H1 (cell line): ENCODE data around the gene WDR76. TPM values are rescaled to one million over a fixed set of nuclear protein-coding genes. Genes with fewer than 3 reads are reported as not detected.

ENCODE experiments used
- microRNA counts: library from miRNA; unstranded; fragments of <30 nt; microRNA quantifications from one replicate; lab custom pipeline; 2015
- microRNA-seq, 2 experiments: library from miRNA; unstranded; fragments of <30 nt; microRNA quantifications; one replicate each; pipeline versions ENCODE4 to v1.2.0, GENCODE V29; 2016 to 2020; ENCODE audit warnings: borderline microRNAs expressed in 2 of 2, borderline number of aligned reads in 2 of 2, borderline replicate concordance in 1 of 2
- polyA plus RNA-seq, 7 experiments: library from polyadenylated mRNA; depleted of rRNA in 3 of 7; stranded (reverse) in 5 of 7; unstranded in 2 of 7; fragments of >200 nt in 5 of 7; fragments of 200-250 nt in 2 of 7; gene quantifications; 1 replicate in 5 of 7; 2 replicates in 1 of 7; 4 replicates in 1 of 7; pipeline versions ENCODE4 v1.2.1 to v1.2.3, GENCODE V29; 2011 to 2013; ENCODE audit warnings: missing spikeins in 2 of 7, mixed read lengths in 2 of 7
- small RNA-seq: library from polyadenylated mRNA; stranded (forward); fragments of <200 nt; extraction: miRNeasy Mini kit (QIAGEN cat#:217004); gene quantifications from one replicate; pipeline ENCODE3, GENCODE V24; 2013; ENCODE audit not compliant: insufficient read depth
- total RNA-seq: library from RNA; stranded (reverse); fragmentation: NEBNext Ultra II Directional; extraction: Animal tissue kit (Norgen Biotek cat#: 25700); gene quantifications from 2 replicates; pipeline ENCODE4 v1.2.1, GENCODE V29; 2021

The WDR76 gene
- total and polyA plus RNA-seq, 2 of the 8 experiments (the other 6 are each of a cell fraction or from before 2014, with no cell fraction given): 4.1 to 18.9 TPM

MicroRNAs encoded within 50 kb of the gene (microRNA counts, 767-probe panel; counts per million panel counts)
- 879 counts per million, percentile 95 among the panel's probes with 10 or more counts for microRNA hsa-miR-1282 (lab: Ali Mortazavi, UCI)

Small RNA genes lying within 50 kb of the gene (microRNA-seq; reads per million reads assigned to microRNA genes)
- 0 reads per million in 2 experiments for gene MIR1282

Small RNA genes lying within 50 kb of the gene (small RNA-seq; reads per million reads assigned to genes)
- gene MIR1282: not detected
- not detected for gene RF00019

Other genes starting within 250 kb of the WDR76 start
- gene PPIP5K1, start 236.8 kb upstream of the WDR76 start, total RNA-seq: 18.8 and 24.3 TPM in 2 replicates
- gene PPIP5K1, start 236.8 kb upstream of the WDR76 start, polyA plus RNA-seq (2011; rRNA removed): 22.7 and 30.4 TPM in 2 replicates
- 27.1 and 30.5 TPM in 2 replicates for gene CKMT1B, start 233.0 kb upstream of the WDR76 start, total RNA-seq
- 91.3 and 111 TPM in 2 replicates for gene CKMT1B, start 233.0 kb upstream of the WDR76 start, polyA plus RNA-seq (2011; rRNA removed)
- gene STRC, start 208.2 kb upstream of the WDR76 start, total RNA-seq: 0.34 and 0.42 TPM in 2 replicates
- 0.41 and 0.57 TPM in 2 replicates for gene STRC, start 208.2 kb upstream of the WDR76 start, polyA plus RNA-seq (2011; rRNA removed)
- 1.2 TPM in 2 replicates for gene CATSPER2, start 178.2 kb upstream of the WDR76 start, total RNA-seq
- 0.89 and 1.9 TPM in 2 replicates for gene CATSPER2, start 178.2 kb upstream of the WDR76 start, polyA plus RNA-seq (2011; rRNA removed)
- 33.8 and 35.0 TPM in 2 replicates for gene CKMT1A, start 133.1 kb upstream of the WDR76 start, total RNA-seq
- gene CKMT1A, start 133.1 kb upstream of the WDR76 start, polyA plus RNA-seq (2011; rRNA removed): 38.9 and 44.8 TPM in 2 replicates
- gene PDIA3, start 80.6 kb upstream of the WDR76 start, total RNA-seq: 653 and 655 TPM in 2 replicates
- 70.8 and 90.4 TPM in 2 replicates for gene PDIA3, start 80.6 kb upstream of the WDR76 start, polyA plus RNA-seq (2011; rRNA removed)
- 9.2 and 11.0 TPM in 2 replicates for gene ELL3, start 50.0 kb upstream of the WDR76 start, total RNA-seq
- 13.7 and 15.5 TPM in 2 replicates for gene ELL3, start 50.0 kb upstream of the WDR76 start, polyA plus RNA-seq (2011; rRNA removed)
- gene SERF2, start 34.7 kb upstream of the WDR76 start, total RNA-seq: 655 and 672 TPM in 2 replicates
- 999 and 1,376 TPM in 2 replicates for gene SERF2, start 34.7 kb upstream of the WDR76 start, polyA plus RNA-seq (2011; rRNA removed)
- not detected in 2 replicates for gene SERINC4, start 26.8 kb upstream of the WDR76 start, total RNA-seq
- gene SERINC4, start 26.8 kb upstream of the WDR76 start, polyA plus RNA-seq (2011; rRNA removed): 0.08 and 0.14 TPM in 2 replicates
- 9.9 and 17.6 TPM in 2 replicates for gene HYPK, start 26.4 kb upstream of the WDR76 start, total RNA-seq
- 5.0 and 5.4 TPM in 2 replicates for gene HYPK, start 26.4 kb upstream of the WDR76 start, polyA plus RNA-seq (2011; rRNA removed)
- 36.6 and 36.7 TPM in 2 replicates for gene MFAP1, start 2.3 kb upstream of the WDR76 start, total RNA-seq
- gene MFAP1, start 2.3 kb upstream of the WDR76 start, polyA plus RNA-seq (2011; rRNA removed): 11.0 and 23.6 TPM in 2 replicates